ENCODE measurements around the gene DNAH10.

Gene DNAH10

DNA sequence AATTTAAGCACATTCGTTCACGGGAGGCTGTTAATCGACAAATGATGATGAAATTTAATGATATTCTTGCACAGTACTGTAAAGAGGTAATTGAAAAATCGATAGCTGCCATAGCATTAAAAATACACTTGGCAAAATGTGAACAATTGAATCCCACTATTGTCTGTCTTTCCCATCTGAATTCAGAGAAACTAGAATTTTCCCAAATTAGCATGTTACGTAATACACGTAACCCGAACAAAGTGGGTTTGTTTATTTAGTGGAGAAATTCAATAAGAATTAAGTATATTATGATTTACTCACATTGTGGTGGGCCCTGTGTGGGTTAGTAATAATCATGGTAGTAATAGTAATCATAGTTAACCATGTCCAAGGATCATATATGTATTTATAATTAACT, 31.9 kb downstream of the DNAH10 start:
- DNase-seq = no peak

DNA sequence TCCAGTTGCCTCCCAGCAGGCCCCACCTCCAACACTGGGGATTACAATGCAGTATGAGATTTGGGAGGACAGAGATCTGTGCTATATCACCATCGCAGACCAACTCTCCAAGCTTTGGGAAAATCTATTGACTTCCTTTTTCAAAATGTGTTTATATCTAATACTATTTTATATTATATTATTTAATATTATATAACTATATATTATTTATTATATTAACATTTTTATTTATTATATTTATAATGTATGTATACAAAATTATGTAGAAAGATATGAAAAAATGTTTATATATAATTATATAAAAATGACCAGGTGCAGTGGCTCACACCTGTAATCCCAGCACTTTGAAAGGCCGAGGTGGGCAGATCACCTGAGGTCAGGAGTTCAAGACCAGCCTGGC, 36.4 kb downstream of the DNAH10 start:
- DNase-seq = no peak

DNA sequence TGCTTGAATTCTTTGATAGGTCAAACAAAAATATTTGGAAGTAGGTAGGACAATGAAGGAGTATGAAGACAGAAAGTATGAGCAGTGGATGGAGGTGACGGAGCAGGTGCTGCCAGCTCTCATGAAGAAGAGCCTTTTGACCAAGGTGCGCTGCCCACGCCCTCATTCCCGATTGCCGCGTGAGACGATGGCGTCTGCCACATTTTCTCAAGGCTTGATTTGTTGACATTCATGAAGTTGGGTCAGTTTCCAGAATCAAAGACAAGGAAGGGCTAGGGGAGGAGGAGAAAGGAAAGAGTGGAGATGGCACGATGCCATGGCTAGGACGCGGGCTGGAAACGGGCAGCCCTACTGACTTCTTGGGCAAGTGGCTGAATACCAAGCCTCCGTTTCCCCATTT, 37.1 kb downstream of the DNAH10 start:
- no peak for DNase-seq

DNA sequence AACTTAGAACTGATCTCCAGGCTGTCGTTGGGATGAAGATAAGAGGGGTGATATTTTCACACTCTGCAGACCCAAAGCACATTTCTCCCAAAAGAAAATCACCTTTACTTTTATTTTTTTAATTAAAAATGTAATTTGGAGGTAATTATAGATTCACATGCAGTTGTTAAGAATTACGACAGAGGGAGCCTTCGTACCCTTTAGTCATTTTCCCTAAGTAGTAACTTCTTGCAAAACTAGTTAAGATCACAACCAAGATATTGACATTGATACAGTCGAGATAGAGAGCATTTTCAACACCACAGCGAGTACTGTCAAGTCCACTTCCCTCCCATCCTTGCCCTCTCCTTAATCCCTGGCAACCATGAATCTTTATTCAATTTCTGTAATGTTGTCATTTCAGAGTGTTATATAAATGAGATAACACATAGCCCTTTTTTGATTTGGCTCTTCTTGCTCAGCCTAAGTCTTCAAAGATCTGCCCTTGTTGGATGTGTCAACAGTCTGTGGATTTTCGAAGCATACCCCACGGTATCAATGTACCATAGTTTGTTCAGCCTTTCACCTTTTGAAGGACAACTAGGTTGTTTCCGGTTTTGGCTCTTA, 39.6 kb downstream of the DNAH10 start:
- no peak for DNase-seq

DNA sequence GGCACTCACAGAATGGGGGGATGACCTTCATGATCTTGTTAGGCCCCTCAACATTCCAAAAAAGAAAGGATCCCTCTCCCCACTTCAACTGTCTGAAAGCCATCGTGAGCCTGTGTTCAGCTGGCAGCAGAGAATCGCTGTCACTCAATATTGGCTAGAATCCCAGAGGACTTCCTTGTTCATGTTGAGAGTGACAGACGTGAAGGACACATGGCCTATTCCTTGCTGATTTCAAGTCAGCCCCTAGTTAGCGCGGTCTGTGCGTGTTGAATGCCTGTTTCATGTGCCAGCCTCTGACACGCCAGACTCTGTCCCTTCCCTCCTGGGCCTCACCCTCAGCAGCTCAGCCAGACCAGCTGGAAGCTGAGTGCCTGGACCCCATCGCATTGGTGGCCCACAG, 43.1 kb downstream of the DNAH10 start:
- no peak for DNase-seq

DNA sequence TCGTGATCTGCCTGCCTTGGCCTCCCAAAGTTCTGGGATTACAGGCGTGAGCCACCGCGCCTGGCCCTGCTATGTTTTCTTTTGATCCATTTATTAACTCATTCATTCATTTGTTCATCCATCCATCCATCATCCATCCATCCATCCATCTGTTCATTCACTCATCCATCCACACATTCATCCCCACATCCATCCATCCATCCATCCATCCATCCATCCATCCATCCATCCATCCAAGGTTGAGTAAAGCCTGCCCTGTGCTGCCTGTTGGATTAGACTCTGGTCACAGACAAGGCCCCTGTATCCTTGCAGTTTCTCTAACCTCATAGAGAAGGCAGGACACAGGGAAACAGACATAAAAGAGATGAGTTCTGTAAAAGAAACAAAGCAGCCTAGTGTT, 44.9 kb downstream of the DNAH10 start:
- no peak for DNase-seq

DNA sequence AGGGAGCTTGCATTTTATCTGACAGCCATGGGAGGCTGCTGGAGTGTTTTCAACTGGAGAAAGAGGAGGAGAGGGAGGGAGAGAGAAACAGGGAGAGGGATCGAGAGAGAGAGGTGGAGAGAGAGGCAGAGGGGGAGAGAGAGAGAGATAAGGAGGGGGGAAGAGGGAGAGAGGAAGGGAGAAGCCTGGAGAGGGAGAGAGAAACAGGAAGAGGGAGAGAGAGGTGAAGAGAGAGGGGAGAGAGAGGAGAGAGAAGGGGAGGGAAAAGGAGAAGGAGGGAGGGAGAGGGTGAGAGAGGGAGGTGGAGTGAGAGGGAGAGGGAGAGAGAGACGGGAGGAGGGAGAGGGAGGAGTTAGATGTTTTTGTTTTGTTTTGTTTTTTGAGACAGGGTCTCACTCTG, 45.6 kb downstream of the DNAH10 start:
- DNase-seq = peak in 2 of 51 donors; percentile 5 to 8

DNA sequence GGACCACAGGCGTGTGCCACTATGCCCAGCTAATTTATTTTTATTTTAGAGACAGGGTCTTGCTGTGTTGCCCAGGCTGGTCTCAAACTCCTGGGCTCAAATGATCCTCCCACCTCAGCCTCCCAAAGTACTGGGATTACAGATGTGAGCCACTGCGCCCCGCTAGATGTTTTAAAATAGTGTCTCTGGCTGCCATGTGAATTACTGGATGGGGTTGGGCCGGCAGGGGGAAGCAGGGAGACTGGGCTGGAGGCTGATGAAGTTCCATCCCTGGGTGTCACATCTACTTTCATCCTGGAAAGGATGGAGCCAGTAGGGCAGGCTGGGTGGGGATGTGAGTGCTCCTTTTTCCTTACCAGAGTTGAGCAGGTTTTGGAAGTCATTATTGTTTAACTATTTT, 46.1 kb downstream of the DNAH10 start:
- DNase-seq = peak in 7 of 51 donors; percentile 2 to 29 (median 9)

DNA sequence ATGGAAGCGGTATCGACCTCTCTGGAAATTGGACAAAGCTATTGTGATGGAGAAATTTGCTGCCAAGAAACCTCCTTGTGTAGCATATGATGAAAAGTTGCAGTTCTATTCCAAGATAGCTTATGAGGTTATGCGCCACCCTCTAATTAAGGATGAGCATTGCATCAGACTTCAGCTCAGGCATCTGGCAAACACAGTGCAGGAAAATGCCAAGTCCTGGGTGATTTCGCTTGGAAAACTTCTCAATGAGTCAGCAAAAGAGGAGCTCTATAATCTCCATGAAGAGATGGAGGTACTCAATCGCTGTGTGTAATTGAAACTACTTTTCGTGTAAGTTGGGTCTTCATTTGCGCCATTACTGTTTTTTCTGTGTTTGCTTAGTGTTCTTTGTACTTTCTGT, 51.2 kb downstream of the DNAH10 start:
- DNase-seq = no peak

DNA sequence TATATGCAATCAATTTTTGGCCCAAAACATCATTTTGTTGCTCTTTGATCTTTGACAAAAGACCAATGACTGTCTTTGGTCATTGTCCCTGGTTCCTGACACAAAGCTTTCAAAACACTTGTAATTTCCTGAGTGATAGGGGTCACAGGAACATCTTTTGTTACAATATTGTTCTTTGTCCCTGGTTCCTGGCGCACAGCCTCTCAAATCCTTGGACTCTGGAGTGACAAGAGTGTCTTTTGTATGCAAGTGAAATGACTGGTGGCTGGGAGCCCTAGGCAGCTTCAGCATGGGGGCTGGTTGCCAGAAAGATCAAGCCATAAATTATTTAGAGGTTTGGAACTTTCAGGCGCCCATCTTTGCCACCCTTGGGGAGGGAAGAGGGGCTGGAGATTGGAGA, 53.9 kb downstream of the DNAH10 start:
- peak in 27 of 51 donors; percentile 4 to 66 (median 34) for DNase-seq

DNA sequence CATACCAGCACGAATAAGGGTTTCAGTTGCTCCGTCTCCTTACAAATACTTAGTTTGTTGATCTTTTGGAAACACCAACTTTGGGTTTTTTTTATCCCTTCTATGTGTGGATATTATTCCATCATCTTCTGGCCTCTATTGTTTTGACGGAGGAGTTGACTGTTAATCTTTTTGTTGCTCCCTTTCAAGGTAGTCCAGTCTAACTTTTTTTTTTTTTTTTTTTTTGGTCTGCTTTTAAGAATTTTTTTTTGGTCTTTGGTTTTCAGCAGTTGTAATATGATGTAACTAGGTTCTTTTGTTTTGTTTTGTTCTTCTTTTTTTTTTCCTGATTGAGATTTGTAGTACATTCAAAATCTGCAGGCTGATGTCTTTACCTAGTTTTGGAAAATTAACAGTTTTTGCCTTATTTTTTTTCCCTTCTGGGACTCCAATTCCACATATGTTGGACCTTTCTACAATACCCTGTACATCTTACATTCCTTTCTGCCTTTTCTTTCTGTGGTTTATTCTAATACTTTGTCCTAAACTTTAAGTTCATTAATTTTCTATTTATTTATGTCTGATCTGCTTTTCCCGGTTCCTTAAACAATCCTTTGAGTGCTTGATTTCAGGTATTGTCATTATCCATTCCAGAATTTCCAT, 54.9 kb downstream of the DNAH10 start:
- DNase-seq = no peak

DNA sequence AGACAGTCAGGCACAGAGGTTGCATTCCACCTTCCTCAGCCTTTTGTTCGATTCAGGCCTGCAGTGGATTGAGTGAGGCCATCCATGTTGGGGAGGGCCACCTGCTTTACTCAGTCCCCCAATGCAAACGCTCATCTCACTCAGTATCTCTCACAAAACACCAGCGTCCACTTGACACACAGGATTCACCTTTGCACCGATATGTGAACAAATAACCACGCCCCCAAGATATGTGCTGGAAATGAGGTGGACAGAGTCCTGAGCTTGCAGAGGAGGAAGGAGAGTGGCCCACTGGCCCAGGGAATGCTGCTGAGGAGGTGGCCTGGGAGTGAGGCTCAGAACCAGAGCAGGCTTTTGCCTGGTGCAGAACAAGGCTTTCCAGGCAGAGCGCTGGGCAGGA, 60.7 kb downstream of the DNAH10 start:
- DNase-seq = no peak

DNA sequence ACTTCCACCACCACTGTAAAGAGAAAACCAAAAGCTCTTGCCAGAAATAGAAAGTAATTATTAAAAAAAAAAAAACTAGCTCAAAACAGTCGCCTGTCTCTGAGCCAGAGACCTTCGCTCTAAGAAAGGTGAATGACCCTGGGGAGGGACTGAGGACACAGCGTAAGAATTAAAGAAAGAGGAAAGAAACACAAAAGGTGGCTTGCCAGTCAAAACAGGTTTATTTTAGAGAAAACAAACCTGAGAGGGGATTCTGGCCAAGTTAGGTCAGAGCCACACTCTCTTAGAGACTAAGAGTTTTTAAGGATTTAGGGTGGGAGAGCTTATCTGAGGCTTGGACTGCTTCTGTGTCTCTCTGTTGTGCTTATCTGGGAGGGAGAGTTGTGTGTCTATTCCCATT, 66.0 kb downstream of the DNAH10 start:
- DNase-seq = no peak

DNA sequence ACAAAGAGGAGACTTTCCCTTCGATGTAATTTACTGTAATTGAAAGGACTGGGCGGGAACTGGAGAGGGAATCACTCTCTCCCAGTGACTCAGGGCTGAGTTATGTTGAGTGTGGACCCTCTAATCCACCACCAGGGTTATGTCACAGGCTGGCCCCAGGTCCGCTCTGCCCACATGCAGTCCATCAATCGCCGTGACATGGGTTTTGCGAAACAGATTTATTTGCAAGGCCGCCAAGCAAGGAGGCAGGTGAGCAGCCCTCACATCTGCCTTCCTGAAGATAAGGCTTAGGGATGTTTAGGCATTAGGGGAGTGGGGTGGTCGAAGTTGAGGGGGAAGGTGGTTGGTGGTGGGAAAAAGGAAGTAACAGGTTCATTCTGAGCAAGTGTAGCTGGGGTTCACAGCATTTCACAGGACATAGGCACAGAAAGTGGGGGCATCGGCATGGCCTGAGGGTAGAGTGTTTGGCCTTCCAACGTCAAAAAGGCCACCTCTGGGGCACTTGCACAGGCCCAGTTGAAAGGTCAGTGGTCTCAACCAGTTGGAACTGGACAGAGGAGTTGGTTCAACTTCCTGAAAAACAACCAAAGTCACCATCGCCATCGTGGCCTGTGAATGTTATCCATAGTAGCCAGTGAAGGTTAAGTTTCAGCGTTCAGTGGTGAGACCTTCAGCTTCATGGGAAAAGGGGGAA, 66.9 kb downstream of the DNAH10 start:
- DNase-seq = no peak

DNA sequence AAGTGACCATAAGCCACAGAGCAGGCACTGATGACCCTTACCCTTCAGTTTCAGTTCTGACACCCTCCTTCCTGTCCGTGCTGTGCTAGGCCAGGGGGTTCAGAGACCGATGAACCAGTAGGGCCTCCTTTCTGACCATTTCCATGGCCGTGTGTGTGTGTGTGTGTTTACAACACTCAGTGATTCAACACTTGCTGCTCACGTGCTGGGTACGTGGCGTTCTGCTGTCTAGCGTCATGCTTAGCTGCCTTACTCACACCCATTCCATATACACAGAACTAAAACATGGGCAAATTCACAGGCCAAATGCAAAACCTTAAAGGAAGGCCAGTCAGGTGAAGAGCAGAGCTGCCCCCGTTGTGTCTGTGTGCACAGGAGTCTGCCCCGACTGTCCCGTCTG, 67.5 kb downstream of the DNAH10 start:
- DNase-seq = no peak

DNA sequence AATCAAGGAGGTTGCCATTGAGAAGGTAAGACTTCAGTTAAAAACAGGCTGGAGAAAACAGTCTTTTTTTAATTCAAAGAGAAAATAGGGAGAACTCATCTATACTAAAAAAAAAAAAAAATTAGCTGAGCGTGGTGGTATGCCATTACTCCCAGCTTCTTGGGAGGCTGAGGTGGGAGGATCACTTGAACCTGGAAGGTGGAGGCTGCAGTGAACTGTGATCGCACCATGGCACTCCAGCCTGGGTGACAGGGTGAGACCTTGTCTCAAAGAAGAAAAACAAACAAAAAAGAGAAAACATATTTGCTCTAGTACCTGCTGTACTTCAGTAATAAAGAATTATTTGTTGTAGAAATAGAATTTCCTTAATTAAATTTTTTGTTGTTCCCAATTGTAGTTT, 68.6 kb downstream of the DNAH10 start:
- no peak for DNase-seq

DNA sequence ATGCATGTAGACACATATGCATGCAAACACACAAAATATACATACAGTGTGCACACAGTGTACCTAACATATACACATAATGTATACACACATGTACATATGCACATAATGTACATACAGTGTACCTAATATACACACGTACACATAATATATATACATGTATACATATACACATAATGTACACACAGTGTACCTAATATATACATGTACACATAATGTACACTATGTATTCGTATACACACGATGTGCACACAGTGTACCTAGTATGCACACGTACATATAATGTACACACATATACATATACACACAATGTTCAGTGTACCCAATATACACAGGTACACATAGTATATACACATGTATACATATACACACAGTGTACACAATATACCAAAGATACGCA, 70.0 kb downstream of the DNAH10 start:
- no peak for DNase-seq

DNA sequence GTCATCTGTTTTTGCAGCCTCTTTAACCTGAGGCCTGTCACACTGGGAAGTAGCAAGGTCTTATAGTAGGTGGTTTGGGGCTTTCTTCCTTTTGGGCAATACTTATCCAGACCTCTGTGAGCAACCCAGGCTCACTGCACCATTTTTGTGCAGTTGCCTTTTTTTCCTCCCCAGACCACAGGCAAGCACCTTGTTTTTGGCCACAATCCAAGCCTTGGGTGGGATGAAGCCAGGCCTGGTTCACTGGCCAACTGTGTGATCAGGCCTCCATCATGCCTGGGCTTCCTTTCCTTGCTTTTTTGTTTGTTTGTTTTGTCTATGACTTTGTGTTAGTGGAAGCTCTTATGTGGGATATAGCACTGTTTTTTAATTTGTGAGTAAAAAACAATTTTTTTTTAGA, 71.7 kb downstream of the DNAH10 start:
- no peak for DNase-seq

DNA sequence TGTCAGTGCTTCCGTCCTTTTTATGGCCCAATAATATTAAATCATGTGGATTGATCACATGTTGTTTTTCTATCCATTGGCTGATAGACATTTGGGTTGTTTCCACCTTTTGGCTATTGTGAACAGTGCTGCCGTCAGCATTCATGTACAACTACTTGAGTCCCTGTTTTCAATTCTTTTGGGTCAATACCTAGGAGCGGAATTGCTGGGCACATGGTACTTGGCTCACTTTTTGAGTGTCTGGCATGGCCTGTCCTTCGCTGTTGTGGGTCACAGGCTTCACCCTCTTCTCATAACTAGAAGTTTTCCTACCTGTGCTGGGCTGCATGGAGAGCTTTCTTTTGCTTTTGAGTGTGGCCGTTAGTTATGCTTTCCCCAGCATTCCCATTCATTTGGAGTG, 72.7 kb downstream of the DNAH10 start:
- no peak for DNase-seq

DNA sequence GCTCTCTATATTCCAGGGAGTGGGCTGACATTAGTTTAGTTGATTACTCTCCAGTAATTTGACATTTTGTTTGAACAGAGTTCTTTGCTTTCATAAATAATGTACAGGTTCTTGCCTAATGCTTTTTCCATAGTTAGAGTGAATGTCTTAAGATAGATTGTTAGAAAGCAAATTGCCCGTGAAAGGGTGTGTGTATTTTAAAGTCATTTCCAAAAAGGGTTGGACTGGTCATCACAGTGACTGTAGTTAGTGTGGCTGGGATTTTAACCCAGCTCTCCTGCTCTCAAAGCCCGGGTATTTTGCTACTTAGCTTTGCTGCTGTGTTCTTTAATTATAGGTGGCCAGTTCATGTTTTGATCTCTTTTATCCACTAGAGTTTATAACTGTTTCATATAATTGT, 74.2 kb downstream of the DNAH10 start:
- DNase-seq = no peak

DNA sequence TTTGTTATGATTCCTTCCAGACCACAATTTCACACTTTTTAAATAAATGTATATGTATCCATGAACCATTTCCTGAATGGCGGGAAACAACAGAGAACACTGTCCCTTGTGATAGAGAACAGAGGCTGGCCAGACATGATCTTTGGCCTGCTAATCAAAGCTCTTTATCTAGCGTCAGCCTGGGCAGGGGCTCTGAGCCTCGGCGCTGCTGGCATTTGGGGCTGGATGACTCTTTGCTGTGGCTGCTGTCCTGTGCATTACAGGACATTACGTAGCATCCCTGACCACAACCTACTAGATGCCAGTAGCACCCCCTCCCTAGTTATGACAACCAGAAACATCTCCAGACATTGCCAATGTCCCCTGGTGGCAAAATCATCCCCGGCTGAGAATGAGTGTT, 77.7 kb downstream of the DNAH10 start:
- DNase-seq = no peak

DNA sequence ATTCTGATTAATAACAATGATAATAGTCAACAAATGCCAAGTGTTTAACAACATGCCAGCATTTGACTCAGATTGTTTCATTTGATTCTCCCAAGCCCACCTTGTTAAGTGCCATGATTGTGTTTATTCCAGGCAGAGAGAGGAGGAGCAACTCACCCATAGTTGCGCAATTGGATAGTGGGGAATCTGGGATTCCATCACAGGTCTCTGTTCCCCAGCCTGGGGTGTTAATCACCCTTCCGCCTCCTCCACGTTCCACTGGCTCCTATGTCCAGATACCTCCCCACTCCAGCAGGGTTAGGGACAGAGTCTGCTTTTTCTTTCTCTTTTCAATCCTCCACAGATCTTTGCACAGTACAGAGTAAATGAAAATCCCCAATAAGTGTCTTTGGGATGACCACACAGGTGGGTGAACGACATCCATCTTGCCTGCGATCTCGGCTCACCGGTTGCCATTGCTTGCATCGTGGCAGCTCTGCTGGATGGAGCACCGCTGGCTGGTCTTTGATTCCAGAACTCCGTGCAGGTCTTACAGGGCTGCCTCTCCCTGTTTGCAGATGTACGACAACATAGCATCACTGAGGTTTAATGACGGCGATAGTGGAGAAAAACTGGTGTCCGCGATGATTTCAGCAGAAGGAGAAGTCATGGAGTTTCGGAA, 78.8 kb downstream of the DNAH10 start:
- no peak for DNase-seq

Measured in hypothalamus (tissue), 51 donors.